ENCODE results near the gene ITPK1.

ITPK1 gene

GRCh38 chr14:93040443-93040842 is 75.3 kb downstream of the ITPK1 start:
- in situ Hi-C loops (cut with HindIII; ENCODE audit: low pct_ligation_motif_present, low pct_unique_long_range_greater_than_20kb, low sequenced_read_pairs), result no loop called here
- DNase-seq, result no peak

GRCh38 chr14:93039649-93040315 is 75.9 kb downstream of the ITPK1 start:
- in situ Hi-C loops (cut with HindIII; ENCODE audit: low pct_ligation_motif_present, low pct_unique_long_range_greater_than_20kb, low sequenced_read_pairs), result no loop called here
- DNase-seq, result no peak

- in situ Hi-C loops (cut with HindIII; ENCODE audit: low pct_ligation_motif_present, low pct_unique_long_range_greater_than_20kb, low sequenced_read_pairs), result no loop called here
- no peak for DNase-seq
Measured at GRCh38 chr14:93037351-93037750, 78.4 kb downstream of the ITPK1 start.

- in situ Hi-C loops (cut with HindIII; ENCODE audit: low pct_ligation_motif_present, low pct_unique_long_range_greater_than_20kb, low sequenced_read_pairs), result no loop called here
- DNase-seq, result no peak
Measured at GRCh38 chr14:93036652-93037345, 78.9 kb downstream of the ITPK1 start.

GRCh38 chr14:93035917-93036651 is 79.6 kb downstream of the ITPK1 start:
- in situ Hi-C loops (cut with HindIII; ENCODE audit: low pct_ligation_motif_present, low pct_unique_long_range_greater_than_20kb, low sequenced_read_pairs), result no loop called here
- peak; percentile 27 for DNase-seq

- no peak for DNase-seq
- in situ Hi-C loops (cut with HindIII; ENCODE audit: low pct_ligation_motif_present, low pct_unique_long_range_greater_than_20kb, low sequenced_read_pairs), result no loop called here
Measured at GRCh38 chr14:93035585-93035916, 80.2 kb downstream of the ITPK1 start.

- DNase-seq, result no peak
- in situ Hi-C loops (cut with HindIII; ENCODE audit: low pct_ligation_motif_present, low pct_unique_long_range_greater_than_20kb, low sequenced_read_pairs), result no loop called here
Measured at GRCh38 chr14:93034671-93034994, 81.1 kb downstream of the ITPK1 start.

GRCh38 chr14:93033983-93034670 is 81.6 kb downstream of the ITPK1 start:
- in situ Hi-C loops (cut with HindIII; ENCODE audit: low pct_ligation_motif_present, low pct_unique_long_range_greater_than_20kb, low sequenced_read_pairs), result no loop called here
- no peak for DNase-seq

- in situ Hi-C loops (cut with HindIII; ENCODE audit: low pct_ligation_motif_present, low pct_unique_long_range_greater_than_20kb, low sequenced_read_pairs), result no loop called here
- DNase-seq, result no peak
Measured at GRCh38 chr14:93033084-93033982, 82.4 kb downstream of the ITPK1 start.

- peak; percentile 12 for DNase-seq
- in situ Hi-C loops (cut with HindIII; ENCODE audit: low pct_ligation_motif_present, low pct_unique_long_range_greater_than_20kb, low sequenced_read_pairs), result no loop called here
Measured at GRCh38 chr14:93032421-93032936, 83.2 kb downstream of the ITPK1 start.

GRCh38 chr14:93031505-93032315 is 84.0 kb downstream of the ITPK1 start:
- in situ Hi-C loops (cut with HindIII; ENCODE audit: low pct_ligation_motif_present, low pct_unique_long_range_greater_than_20kb, low sequenced_read_pairs), result no loop called here
- DNase-seq, result no peak

- no peak for DNase-seq
- in situ Hi-C loops (cut with HindIII; ENCODE audit: low pct_ligation_motif_present, low pct_unique_long_range_greater_than_20kb, low sequenced_read_pairs), result no loop called here
Measured at GRCh38 chr14:93030761-93031160, 85.0 kb downstream of the ITPK1 start.

GRCh38 chr14:93029911-93030508 is 85.7 kb downstream of the ITPK1 start:
- in situ Hi-C loops (cut with HindIII; ENCODE audit: low pct_ligation_motif_present, low pct_unique_long_range_greater_than_20kb, low sequenced_read_pairs), result no loop called here
- DNase-seq, result no peak

GRCh38 chr14:93029417-93029816 is 86.3 kb downstream of the ITPK1 start:
- no peak for DNase-seq
- in situ Hi-C loops (cut with HindIII; ENCODE audit: low pct_ligation_motif_present, low pct_unique_long_range_greater_than_20kb, low sequenced_read_pairs), result no loop called here

- in situ Hi-C loops (cut with HindIII; ENCODE audit: low pct_ligation_motif_present, low pct_unique_long_range_greater_than_20kb, low sequenced_read_pairs), result no loop called here
- peak; percentile 30 for DNase-seq
Measured at GRCh38 chr14:93028724-93029076, 87.0 kb downstream of the ITPK1 start.

GRCh38 chr14:93027810-93028723 is 87.7 kb downstream of the ITPK1 start:
- peak; percentile 22 for DNase-seq
- in situ Hi-C loops (cut with HindIII; ENCODE audit: low pct_ligation_motif_present, low pct_unique_long_range_greater_than_20kb, low sequenced_read_pairs), result no loop called here

All from ACHN (cell line).